22Rv1 (cell line): Measurements from ENCODE around the gene SMOC2.

ENCODE experiments used
- H3K27ac ChIP-seq: fragments of 450-650 bp; 2 replicates; pipeline ENCODE4 v1.5.1; 2017
- CTCF ChIP-seq: fragments of 450-650 bp; IDR thresholded peaks from 2 replicates; pipeline ENCODE4 v1.5.1; 2017; ENCODE audit warnings: mild to moderate bottlenecking
- ZFX ChIP-seq: fragments of 450-650 bp; IDR thresholded peaks from 2 replicates; pipeline ENCODE4 v1.6.1; 2017; ENCODE audit warnings: antibody characterized with exemption, borderline replicate concordance

The SMOC2 gene

DNA sequence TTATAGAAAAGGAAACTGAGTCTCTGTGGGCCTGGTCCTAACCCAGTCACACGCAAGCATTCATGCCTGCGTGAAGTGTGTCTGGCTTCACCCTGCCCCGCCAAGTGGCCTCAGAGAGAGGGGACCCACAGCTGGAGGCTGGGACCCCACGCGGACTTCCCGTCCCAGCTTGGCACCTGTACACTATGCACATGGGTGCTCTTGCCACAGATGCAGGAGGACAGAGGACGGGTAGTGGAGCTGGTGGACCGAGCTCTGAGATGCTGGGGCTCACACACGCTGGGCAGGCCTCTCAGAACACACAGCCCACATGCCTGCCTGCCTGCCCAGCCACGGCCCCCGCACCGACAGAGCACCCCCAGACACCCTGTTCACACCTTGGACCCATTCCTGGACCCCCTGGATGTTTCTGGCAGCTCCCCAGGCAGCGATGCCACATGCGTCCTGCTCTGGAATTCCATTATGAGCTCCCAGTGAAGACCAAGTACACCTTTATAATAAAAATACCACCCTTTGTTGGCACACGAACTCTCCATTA lies 24.9 kb upstream of the SMOC2 start:
- no peak overlapping the region for H3K27ac ChIP-seq
- TF ChIP-seq CTCF = no peak
- no peak for TF ChIP-seq ZFX

DNA sequence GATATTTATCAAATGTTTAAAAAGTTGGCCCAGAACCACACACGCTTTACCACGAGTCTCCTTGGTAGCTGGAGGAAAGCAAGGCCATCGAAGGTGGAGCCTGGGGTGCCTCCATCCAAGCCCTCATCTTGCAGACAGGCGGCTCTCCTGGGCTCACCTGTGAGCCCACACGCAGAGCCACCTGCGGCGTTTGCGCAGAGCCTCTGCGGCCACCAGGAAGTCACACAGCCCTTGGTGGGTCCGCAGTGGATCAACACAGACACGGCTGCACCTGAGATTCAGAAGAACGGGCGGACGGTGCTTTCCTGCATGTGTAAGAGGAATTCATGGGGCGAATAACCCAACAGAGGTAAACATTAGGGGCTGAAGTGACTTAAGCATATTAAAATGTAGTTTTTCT lies 24.5 kb upstream of the SMOC2 start:
- no peak for TF ChIP-seq ZFX
- TF ChIP-seq CTCF = no peak
- H3K27ac ChIP-seq = no peak overlapping the region

DNA sequence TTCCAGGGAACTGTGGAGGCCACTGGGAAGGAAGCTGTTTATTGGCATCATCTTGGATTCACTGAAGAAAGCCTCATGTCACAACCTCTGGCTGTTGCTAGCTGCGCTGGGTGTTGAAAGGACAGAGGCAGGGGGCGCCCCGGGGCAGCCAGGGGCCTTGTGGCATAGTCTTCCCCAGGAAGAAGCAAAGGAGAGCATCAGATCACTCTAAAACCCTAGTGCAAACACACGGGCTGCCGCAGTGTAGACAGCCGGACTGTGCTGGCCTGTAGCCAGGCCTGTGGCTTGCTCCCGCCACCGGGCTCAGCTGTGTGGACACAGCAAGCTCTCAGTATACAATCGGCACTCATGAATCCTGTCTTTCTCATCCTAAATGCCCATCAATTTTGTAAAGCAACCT lies 23.8 kb upstream of the SMOC2 start:
- TF ChIP-seq CTCF (no peak), ZFX (no peak)
- H3K27ac ChIP-seq = no peak overlapping the region

- TF ChIP-seq ZFX (no peak), CTCF (no peak)
- no peak overlapping the region for H3K27ac ChIP-seq
These were observed 23.1 kb upstream of the SMOC2 start for GRCh38 chr6:168417679-168418557.

DNA sequence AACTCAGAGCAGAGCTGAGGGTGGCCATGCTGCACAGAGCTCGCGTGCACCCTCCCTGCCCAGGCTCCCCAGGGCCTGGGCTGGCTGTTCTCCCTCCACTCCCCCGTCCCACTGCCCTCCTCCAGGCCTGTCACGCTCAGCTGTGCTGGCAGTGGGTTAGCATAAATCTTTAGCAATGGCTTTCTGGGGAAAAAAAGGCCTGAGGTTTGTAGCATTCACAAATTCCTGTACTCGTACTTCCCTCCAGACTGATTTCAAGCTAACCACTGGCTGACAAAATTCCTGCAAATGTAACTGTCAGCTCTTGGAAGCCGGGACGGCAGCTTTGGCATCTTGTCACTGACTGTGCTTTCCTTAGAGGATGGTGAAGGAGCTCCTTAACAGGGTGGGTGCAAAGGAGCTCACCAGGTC lies 22.3 kb upstream of the SMOC2 start:
- no peak for TF ChIP-seq ZFX
- TF ChIP-seq CTCF = no peak
- H3K27ac ChIP-seq = no peak overlapping the region

DNA sequence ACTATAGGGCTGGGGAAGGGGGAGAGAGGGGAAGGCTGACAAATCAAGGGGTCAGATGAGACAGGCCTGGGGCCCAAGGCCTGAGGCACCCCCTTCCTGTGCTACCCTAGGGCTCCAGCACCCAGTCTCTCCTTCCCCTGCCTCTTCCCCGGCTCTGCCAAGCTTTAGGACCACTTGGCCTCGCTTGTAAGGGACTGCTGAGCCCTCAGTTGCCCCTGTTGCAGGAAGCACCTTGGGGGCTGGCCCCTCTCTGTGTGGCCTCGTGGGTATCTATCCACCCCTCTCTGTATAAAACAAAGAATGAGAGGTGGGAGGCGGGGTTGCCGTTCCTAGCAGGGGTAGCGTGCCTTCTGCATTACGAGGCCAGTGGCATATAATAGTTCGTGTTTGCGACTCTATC lies 21.4 kb upstream of the SMOC2 start:
- H3K27ac ChIP-seq = no peak overlapping the region
- TF ChIP-seq CTCF (no peak), ZFX (no peak)

DNA sequence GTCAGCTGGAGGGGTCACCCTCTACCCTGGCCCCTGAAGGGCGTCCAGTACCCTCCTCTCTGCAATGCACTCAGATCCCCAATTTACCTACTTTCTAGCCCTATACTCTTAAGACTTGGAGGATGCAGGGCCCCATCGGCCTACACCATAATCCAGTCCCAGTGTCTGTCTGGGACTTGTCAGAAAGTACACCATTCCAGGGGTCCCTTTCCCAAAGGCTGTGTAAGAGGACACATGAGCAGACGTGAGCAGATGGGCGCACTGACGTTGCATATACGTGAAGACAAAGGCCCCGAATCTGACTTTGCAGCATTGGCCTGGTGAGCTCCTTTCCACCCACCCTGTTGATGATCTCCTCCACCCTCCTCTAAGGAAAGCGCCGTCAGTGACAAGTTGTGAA lies 20.9 kb upstream of the SMOC2 start:
- TF ChIP-seq ZFX (no peak), CTCF (no peak)
- no peak overlapping the region for H3K27ac ChIP-seq
